Liver (tissue), 9 donors: ENCODE data around the gene MYL10. TPM values are rescaled to one million over a fixed set of nuclear protein-coding genes. Genes with fewer than 3 reads are reported as not detected.
"Not testable (repeated sequence)": the region's sequence is repeated elsewhere in the genome, so short reads cannot be mapped to it uniquely, and the experiment has no call there.

Source experiments
- DNase-seq: peaks from one replicate; pipeline ENCODE4 v3.0.0-alpha.2; 2017; ENCODE audit warnings: low spot score
- H3K27ac ChIP-seq, 2 donors: one replicate each; pipeline ENCODE4 v1.7.0; 2013; ENCODE audit warnings: inconsistent platforms in 2 of 2, low read length in 2 of 2, control low read depth in 1 of 2, low read depth in 1 of 2, mild to moderate bottlenecking in 1 of 2
- H3K27me3 ChIP-seq, 4 donors: one replicate each; pipeline versions ENCODE4 v1.6.1 to v1.7.0; 2013; ENCODE audit warnings: low read length in 3 of 4, inconsistent platforms in 1 of 4, mild to moderate bottlenecking in 1 of 4, moderate library complexity in 1 of 4; ENCODE audit not compliant: control insufficient read depth in 4 of 4, insufficient read depth in 4 of 4
- H3K36me3 ChIP-seq, 4 donors: one replicate each; pipeline versions ENCODE4 v1.6.1 to v1.7.0; 2013; ENCODE audit warnings: low read length in 3 of 4, mild to moderate bottlenecking in 3 of 4, low read depth in 1 of 4, moderate library complexity in 1 of 4; ENCODE audit not compliant: control insufficient read depth in 4 of 4, insufficient read depth in 3 of 4
- H3K4me1 ChIP-seq, 4 donors: one replicate each; pipeline versions ENCODE4 v1.6.1 to v1.7.0; 2013; ENCODE audit warnings: low read length in 3 of 4, mild to moderate bottlenecking in 3 of 4, moderate library complexity in 1 of 4; ENCODE audit not compliant: control insufficient read depth in 4 of 4, insufficient read depth in 4 of 4
- H3K4me3 ChIP-seq, 3 donors: one replicate each; pipeline versions ENCODE4 v1.6.1 to v1.7.0; 2013; ENCODE audit warnings: low read length in 3 of 3, control low read depth in 1 of 3, low read depth in 1 of 3, mild to moderate bottlenecking in 1 of 3
- H3K9ac ChIP-seq, 2 donors: one replicate each; pipeline ENCODE4 v1.7.0; 2013; ENCODE audit warnings: low read length in 2 of 2, mild to moderate bottlenecking in 2 of 2, moderate library complexity in 2 of 2, control low read depth in 1 of 2, low read depth in 1 of 2
- H3K9me3 ChIP-seq, 4 donors: one replicate each; pipeline versions ENCODE4 v1.6.1 to v1.7.0; 2013; ENCODE audit warnings: low read length in 3 of 4; ENCODE audit not compliant: control insufficient read depth in 4 of 4
- ATF3 ChIP-seq: IDR thresholded peaks from 2 replicates; pipeline ENCODE4 v1.6.1; 2016; ENCODE audit warnings: antibody characterized with exemption
- CTCF ChIP-seq: fragments of 150-350 bp; IDR thresholded peaks from 2 replicates; pipeline ENCODE4 v1.5.1; 2017; ENCODE audit warnings: improper control_type of control experiment, low read depth, low read length; ENCODE audit not compliant: missing input control
- EGR1 ChIP-seq, 2 donors: IDR thresholded peaks; 2 replicates each; pipeline ENCODE4 v1.6.1; 2016 to 2018; ENCODE audit warnings: antibody characterized with exemption in 2 of 2, low read depth in 2 of 2
- GABPA ChIP-seq, 2 donors: IDR thresholded peaks in 1 of 2; conservative IDR thresholded peaks in 1 of 2; 2 replicates each; pipeline ENCODE4 v1.6.1; 2016; ENCODE audit warnings: antibody characterized with exemption in 2 of 2, mild to moderate bottlenecking in 1 of 2, moderate library complexity in 1 of 2
- HNF4G ChIP-seq: IDR thresholded peaks from 2 replicates; pipeline ENCODE4 v1.6.1; 2016; ENCODE audit warnings: antibody characterized with exemption
- JUND ChIP-seq, 2 donors: IDR thresholded peaks; 2 replicates each; pipeline ENCODE4 v1.6.1; 2016; ENCODE audit warnings: antibody characterized with exemption in 2 of 2
- MAX ChIP-seq: IDR thresholded peaks from 2 replicates; pipeline ENCODE4 v1.6.1; 2016; ENCODE audit warnings: antibody characterized with exemption
- RAD21 ChIP-seq, 2 donors: IDR thresholded peaks; 2 replicates each; pipeline ENCODE4 v1.6.1; 2016; ENCODE audit warnings: antibody characterized with exemption in 2 of 2, mild to moderate bottlenecking in 2 of 2
- RXRA ChIP-seq, 2 donors: IDR thresholded peaks; 2 replicates each; pipeline ENCODE4 v1.6.1; 2017 to 2018; ENCODE audit warnings: antibody characterized with exemption in 2 of 2, mild to moderate bottlenecking in 1 of 2
- TAF1 ChIP-seq: conservative IDR thresholded peaks from 2 replicates; pipeline ENCODE4 v1.6.1; 2016; ENCODE audit warnings: antibody characterized with exemption, mild to moderate bottlenecking
- YY1 ChIP-seq: IDR thresholded peaks from 2 replicates; pipeline ENCODE4 v1.6.1; 2016; ENCODE audit warnings: antibody characterized with exemption, mild to moderate bottlenecking
- WGBS: extraction: QIAGEN DNeasy Blood & Tissue Kit; methylation state at CpG from one replicate; pipeline ENCODE4 v1.1.7; 2013; 5-methylcytosine and 5-hydroxymethylcytosine counted together
- polyA plus RNA-seq, 2 donors: library from polyadenylated mRNA; stranded (reverse) in 1 of 2; unstranded in 1 of 2; fragments of 200-250 nt in 1 of 2; fragments of >200 nt in 1 of 2; fragmentation: Nextera tagmentation in 1 of 2; extraction: Ambion mirVana in 1 of 2; gene quantifications; one replicate each; pipeline versions ENCODE4 v1.2.1 to v1.2.3, GENCODE V29; 2013 to 2015
- total RNA-seq, 2 donors: library from RNA; depleted of rRNA; stranded (reverse); fragments of >200 nt; gene quantifications; one replicate each; pipeline ENCODE4 v1.2.3, GENCODE V29; 2014
- donor health status: healthy.
- donor health status: healthy.
- donor health status: healthy.
- donor health status: healthy.
- donor health status: healthy.

The MYL10 gene
- total and polyA plus RNA-seq, 4 donors: not detected

GRCh38 chr7:101645951-101646350 is 16.9 kb upstream of the MYL10 start:
- no peak for DNase-seq
- whole genome bisulfite sequencing: 78% methylated on average over 13 of the region's 13 CpGs
- no peaks in the 10 kb centered on the region for H3K27me3 ChIP-seq
- peaks cover 0 to 6% (median 0%) of the 10 kb centered on the region in 4 donors for H3K4me1 ChIP-seq
- no peaks in the 10 kb centered on the region for H3K9me3 ChIP-seq
- no peaks in the 10 kb centered on the region for H3K36me3 ChIP-seq
- TF ChIP-seq ATF3: no peak
- no peak for TF ChIP-seq GABPA (IDR thresholded peaks at IDR 0.05 in 1 of 2, conservative IDR thresholded peaks at IDR 0.05 in 1 of 2)
- no peak for TF ChIP-seq MAX
- no peak for TF ChIP-seq HNF4G
- no peak for TF ChIP-seq TAF1
- no peak for TF ChIP-seq RAD21 (IDR thresholded peaks at IDR 0.05)
- no peak for TF ChIP-seq EGR1 (IDR thresholded peaks at IDR 0.05; ENCODE audit: low read depth in 2 of 2)
- no peak for TF ChIP-seq CTCF
- no peak for TF ChIP-seq RXRA (IDR thresholded peaks at IDR 0.05)
- no peak for TF ChIP-seq YY1
- TF ChIP-seq JUND (IDR thresholded peaks at IDR 0.05): no peak
- no peak overlapping the region for H3K9ac ChIP-seq
- no peak overlapping the region for H3K4me3 ChIP-seq
- no peak overlapping the region for H3K27ac ChIP-seq

- TF ChIP-seq RAD21 (IDR thresholded peaks at IDR 0.05): no peak
- TF ChIP-seq JUND (IDR thresholded peaks at IDR 0.05): no peak
- no peak overlapping the region for H3K9ac ChIP-seq
- H3K27ac ChIP-seq: no peak overlapping the region
- H3K4me1 ChIP-seq: peaks cover 0 to 6% (median 0%) of the 10 kb centered on the region in 4 donors
- H3K36me3 ChIP-seq: no peaks in the 10 kb centered on the region
- no peaks in the 10 kb centered on the region for H3K9me3 ChIP-seq
- no peak overlapping the region for H3K4me3 ChIP-seq
- WGBS: 41% methylated on average over 18 of the region's 18 CpGs
- no peaks in the 10 kb centered on the region for H3K27me3 ChIP-seq
- no peak for DNase-seq
Observed at GRCh38 chr7:101644879-101645278, 15.8 kb upstream of the MYL10 start.

GRCh38 chr7:101639127-101639526 is 10.0 kb upstream of the MYL10 start:
- H3K36me3 ChIP-seq, DNase-seq, H3K4me3 ChIP-seq, H3K27me3 ChIP-seq, H3K27ac ChIP-seq, H3K9ac ChIP-seq, H3K9me3 ChIP-seq, H3K4me1 ChIP-seq: not testable (repeated sequence)
- 95% methylated on average over 4 of the region's 4 CpGs for WGBS
